Hematopoietic multipotent progenitor cell (in vitro differentiated cells): ENCODE results near the gene CCDC80. TPM values are rescaled to one million over a fixed set of nuclear protein-coding genes. Genes with fewer than 3 reads are reported as not detected.
"Not testable (repeated sequence)": the region's sequence is repeated elsewhere in the genome, so short reads cannot be mapped to it uniquely, and the experiment has no call there.

Experiments
- DNase-seq, 3 donors: peaks; one replicate each; pipeline ENCODE4 v3.0.0-alpha.2; 2011 to 2015; ENCODE audit warnings: low read depth in 2 of 3, low spot score in 2 of 3
- total RNA-seq: library from RNA; depleted of rRNA; stranded (reverse); fragments of >200 nt; gene quantifications from one replicate; pipeline ENCODE4 v1.2.3, GENCODE V29; 2012

Gene CCDC80
- total RNA-seq, 1 donor: under 0.01 TPM

DNA sequence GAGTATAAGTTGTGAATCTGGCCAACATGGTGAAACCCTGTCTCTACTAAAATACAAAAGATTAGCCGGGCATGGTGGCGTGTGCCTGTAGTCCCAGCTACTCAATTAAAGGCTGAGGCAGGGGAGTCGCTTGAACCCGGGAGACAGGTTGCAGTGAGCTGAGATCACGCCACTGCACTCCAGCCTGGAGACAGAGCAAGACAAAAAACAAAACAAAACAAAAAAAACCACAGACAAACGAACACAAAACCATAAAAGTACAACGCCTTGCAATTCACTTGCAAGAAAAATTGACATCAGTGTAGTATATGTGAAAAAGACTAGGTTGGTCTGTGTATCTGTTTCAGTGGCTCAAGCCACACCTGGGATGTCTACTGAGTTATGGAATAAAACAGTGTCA, 29.9 kb upstream of the CCDC80 start:
- DNase-seq: no peak

DNA sequence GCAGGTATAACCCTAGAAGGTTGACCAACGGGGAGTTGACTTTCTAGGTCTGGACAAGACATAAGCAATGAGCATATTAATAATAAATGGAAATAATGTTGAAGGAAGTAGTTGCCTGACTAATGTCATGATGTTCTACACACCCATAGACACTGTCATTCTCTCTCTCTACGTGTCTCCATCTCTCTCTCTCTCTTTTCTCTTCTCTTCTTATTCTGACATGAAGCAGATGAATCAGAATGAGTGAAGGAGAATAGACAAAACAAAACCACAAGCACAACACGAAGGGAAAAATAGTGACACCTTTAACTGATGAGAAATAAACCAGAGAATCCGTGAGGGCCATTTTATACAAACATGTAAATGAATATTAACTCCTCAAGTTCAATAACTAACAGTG, 26.7 kb upstream of the CCDC80 start:
- no peak for DNase-seq

DNA sequence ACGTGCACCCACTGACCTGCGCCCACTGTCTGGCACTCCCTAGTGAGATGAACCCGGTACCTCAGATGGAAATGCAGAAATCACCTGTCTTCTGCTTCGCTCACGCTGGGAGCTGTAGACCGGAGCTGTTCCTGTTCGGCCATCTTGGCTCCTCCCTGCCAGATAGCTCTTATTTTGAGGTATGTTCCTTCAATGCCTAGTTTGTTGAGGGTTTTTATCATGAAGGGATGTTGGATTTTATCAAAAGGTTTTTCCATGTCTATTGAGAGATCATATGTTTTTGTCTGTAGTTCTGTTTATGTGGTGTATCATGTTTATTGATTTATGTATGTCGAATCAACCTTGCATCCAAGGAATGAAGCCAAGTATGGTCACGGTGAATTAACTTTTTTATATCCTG, 24.1 kb upstream of the CCDC80 start:
- not testable (repeated sequence) for DNase-seq

DNA sequence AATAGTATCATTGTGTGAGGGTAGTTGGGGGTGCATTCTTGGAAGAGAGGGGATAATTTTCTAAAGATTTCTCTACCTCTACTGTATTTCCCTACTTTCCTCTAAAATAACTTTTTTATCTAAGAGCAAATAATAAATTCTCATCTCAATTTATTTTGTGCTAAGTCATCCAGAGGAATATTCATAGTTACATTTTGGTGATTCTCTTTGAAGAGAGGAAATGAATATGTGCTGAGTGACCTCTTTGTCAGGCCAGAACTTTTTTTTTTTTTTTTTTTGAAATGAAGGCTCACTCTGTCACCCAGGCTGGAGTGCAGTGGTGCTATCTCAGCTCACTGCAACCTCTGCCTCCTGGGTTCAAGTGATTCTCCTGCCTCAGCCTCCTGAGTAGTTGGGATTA, 15.1 kb upstream of the CCDC80 start:
- no peak for DNase-seq

DNA sequence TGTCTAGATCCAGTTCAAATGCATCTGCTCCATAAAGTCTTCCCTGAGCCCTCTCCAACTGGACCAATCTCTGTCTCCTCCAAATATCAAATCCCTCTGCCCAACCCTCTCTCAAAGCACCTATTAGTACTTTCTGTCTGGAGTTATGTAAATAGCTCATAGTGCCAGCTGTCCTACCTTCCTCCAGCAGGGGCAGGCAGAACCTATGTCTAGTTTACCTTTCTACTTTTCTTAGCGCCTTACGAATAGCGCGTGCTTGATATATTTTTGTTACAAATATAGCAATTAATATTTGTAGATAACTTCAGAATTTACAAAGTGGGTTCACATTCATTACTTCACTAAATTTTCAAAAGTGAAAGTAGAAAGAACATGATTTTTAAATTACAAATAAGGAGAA, 14.0 kb upstream of the CCDC80 start:
- DNase-seq: no peak

DNA sequence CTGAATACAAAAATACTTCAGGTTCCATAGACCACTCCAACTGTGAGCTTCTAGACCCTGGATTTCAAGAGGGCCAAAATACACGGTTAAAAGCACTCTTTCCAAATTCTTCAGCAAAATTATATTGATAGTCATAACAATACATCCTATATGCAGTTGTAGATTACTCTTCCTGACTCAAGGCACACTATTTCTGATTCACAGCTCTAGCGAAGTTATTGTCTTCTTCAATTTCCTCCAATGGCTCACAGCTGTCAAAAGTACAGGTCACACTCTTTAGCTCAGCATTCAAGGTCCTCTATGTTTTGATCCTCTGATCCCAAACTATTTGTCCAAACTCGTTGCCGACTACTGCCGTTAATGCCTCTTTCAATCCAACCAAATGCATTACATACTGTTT, 13.5 kb upstream of the CCDC80 start:
- DNase-seq: no peak

DNA sequence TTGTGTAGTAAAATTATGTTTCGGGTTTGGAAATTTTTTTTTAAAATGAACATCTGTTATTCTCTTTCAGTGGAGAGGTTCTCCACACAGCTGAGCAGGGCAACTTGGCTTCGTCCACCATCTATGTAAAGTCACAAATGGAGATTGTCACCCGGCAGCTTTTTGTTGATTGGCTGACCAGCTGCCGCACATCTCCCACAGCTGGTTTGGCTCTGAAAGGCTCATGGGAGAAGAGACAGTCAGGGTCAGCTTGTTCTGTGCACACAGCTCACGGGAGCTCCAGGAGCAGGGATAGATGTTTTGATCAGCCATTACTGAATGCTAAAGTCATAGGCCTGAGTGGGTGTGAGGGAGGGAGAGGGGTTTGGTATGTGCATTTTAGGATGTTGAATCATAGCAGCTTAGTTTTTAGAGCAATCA, 12.9 kb upstream of the CCDC80 start:
- no peak for DNase-seq

DNA sequence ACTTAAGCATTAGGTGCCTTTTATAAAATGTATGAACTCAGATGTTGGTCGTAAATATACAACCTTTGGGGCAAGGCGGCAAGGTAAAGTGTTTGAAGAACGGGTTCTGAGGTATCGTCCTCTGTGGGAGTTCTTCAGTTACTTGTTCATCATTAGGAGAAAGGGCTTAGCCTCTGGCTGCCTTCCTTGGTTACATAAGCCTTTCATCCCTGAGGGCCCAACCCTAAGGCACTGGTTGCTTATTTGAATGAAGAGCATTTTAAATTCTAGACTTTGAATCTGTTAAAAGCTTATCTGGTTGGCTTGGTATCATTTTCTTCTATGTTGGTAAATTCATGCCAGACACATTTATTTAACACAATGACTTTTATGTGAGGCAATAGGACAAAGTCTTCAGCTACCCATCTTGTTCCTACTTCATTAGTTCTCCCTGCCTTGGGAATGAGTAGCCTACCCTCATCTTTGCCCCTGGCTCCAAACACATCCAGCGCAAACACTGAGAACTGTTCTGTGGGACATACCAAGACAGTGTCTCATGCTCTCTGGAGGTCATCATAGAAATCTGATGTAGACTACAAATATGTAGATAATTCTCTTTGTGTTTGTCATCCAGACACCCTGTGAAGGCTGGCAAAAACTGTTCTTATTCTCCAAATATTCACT, 12.4 kb upstream of the CCDC80 start:
- no peak for DNase-seq

DNA sequence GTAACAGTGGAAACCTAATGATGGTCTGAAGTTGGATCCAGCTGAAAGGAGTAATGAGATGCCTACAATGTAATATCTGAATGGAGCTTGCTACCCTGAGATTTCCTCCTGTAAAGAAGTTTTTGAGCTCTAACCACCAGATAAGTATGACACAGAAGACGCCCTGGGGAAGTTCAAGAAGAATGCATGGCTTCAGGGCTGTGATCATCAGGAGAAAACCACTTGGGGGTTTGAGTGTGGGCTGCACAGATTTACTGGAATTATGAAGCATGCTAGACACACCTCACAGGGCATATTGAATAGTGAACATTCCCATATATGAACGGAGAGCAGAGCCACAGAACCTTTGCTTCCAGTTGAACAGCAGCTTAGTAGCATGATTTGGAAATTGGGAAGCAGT, 10.6 kb upstream of the CCDC80 start:
- DNase-seq: no peak

DNA sequence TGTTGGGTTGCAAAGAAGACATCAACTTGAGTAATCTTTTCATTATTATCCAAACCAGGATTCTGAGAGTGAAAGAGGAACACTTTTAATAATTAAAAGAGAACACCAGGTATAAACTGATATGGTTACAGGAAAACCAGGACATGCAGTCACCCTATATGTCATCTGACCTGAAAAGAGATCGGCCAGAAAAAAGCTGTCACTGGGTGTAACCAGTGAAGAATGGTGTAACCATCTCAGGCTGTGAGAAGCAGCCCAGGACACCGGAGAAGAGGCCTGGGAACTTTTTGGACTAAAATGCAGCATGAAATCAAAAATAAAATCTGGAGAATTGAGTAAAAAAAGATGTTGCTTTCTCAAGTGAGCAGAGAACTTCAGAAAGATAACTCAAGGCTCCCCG, 10.1 kb upstream of the CCDC80 start:
- no peak for DNase-seq

DNA sequence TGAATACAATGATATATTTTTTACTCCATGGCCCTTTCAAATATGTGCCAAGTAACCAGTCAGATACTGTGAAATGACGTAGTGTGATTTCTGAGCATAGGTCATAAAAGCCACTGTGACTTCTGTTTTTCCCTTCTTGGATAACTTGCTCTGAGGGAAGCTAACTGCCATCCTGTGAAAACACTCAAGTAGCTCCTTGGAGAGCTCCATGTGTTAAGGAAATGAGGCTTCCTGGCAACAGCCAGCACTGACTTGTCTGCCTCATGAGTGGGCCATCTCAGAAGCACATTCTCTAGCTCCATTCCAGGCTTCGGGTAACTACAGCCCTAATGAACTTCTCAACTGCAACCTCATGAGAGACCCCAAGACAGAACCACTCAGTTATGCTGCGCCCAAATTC, 9.5 kb upstream of the CCDC80 start:
- no peak for DNase-seq

DNA sequence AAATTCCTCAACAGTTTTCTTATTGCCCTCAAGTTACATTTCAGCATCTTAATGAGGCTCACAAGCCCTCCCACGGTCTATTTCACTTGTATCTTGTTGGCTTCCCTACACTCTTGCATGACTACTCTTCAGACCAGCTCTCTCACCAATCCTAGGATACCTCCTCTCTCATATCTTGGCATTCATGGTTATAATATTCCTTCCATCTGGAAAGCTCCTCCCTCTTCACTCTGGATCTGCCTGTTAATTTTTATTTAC, 8.5 kb upstream of the CCDC80 start:
- no peak for DNase-seq

DNA sequence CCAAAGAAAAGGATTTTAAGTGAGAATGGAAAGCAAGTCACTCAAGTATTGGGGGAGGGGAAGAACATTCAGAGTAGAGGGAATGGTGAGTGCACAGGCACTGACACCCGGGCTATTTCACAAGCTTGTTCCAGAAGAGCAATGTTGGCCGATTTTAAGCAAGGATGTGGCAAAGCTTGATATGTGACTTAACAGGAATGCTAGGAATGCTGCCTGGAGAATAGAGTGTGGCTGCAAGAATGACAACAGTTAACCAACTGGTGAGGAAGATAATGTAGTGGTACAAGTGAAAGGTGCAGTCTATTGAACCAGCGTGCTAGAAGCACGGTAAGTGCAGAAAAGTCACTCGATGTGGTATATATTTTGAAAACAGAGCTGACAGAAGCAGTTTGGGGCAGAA, 6.2 kb upstream of the CCDC80 start:
- DNase-seq: no peak

DNA sequence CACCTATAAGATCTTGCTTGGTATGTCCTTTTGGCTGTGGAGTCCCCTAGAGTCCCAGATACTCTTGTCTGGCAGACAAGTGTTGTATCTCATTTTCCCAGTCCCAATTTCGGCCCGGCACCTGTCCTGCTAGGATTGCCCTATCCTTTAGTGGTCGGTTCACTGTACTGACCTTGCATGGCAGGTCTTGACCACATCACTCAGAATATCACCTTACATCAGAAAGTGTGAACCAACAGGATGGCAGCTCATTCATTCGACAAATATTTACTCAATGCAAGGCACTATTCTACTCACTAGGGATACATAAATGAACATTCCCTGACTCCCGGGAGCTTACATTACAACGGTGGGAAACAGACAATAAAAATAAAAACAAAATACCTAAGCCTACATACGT, 5.7 kb upstream of the CCDC80 start:
- DNase-seq: no peak

DNA sequence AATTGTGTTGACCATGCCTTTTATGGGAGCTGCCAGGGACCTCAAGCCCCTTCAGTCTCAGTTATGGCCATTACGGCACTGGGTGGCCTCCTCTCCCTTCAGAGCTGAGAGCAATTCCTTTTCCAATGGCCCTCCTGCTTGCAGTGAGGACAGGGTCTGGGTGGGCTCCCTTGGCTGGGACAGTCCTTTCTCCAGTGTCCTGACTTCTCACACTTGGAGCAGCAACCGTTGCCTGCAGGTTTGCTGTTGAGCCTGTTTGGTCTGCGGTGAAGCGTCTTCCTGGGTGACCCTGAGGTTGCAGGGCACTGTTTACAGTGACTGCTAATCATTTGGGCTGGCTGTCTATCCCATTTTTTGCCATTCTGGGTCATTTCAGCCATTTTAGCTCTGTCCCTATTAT, 3.5 kb upstream of the CCDC80 start:
- DNase-seq: no peak

DNA sequence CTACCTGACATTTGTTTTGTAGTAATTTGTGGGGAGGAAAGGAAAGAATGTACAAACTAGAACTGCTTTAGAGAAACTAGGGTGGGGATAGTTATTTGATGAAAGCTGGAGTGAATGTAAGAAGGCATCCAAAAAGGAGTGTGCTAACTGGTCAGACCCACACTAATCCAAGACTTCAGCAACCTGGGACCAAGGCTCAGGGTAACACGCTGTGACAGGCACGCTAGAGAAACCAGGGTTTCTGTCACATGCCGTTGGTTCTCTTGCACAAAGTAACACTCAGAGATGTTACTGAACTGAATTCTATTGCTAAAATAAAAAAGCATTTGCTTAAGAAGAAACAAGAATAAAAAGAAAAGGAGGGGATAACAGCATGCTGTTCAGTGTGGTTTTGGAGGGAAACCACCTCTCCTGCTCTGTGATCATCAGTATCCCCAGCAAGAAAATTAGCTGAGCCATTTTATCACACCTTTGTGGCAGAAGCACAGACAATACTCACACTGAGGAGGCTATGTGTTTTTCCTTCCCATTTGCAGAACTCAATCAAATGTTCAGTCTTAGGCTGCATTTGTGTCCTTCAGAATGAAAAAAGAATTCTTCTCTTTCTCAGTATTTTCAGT, 2.8 kb upstream of the CCDC80 start:
- DNase-seq: no peak

DNA sequence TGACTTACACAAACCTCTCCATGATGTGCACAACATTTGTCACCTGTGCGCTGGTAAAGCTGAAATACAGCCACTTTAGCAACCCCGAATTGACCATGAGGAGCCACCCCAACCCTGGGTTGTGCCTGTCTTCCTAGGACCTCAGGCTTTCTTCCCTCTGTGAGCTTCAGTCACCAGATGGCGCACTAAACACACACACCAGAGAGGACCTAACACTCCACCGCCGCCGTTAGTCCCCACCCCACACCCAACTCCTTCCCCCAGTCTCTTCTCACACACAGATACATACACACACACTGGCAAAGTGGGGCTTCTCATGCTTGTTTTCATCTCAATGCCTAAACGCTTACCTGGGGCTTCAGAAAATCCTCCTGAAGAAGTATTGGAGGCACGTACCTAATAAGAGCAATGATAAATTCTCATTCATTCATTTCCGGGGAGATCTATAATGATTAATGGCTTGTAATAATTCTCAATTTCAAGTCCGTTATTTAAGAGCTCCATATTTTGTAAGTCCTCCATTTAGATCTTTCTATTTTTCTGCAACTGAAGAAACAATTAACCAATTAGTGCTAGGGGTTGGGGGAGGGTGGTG, 2.1 kb upstream of the CCDC80 start:
- DNase-seq: peak; percentile 47 to 94 (median 78)

DNA sequence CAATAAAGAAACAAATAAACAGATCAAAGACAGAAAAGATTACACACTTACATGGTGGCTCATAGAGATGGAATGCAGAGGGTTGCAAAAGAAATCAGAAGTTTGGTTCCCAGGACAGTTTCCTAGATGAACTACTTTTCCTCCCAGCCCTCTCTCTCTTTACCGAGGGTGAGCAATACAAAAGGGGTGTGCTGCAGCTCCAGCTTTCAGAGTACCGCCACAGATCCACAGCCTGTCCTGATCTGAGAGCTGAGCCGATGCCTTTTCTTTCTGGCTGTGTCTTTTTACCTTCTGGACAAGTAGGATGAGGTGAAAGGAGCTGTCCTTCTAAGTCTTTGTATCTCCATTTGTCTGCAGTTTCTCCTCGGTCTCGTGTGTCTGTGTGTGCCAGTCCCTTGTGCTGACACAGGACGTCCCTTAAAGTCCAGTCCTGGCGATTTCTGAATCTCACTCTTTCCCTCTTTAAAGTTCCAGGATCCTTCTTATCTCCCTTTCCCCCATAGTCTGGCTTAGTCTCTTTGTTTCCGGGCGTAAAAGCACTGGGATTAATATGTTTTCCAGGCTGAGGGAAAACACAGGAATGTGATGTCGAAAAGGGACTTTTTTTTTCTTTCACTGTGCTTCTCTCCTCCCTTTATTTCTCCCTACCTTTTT, 540 bp downstream of the CCDC80 start:
- no peak for DNase-seq

DNA sequence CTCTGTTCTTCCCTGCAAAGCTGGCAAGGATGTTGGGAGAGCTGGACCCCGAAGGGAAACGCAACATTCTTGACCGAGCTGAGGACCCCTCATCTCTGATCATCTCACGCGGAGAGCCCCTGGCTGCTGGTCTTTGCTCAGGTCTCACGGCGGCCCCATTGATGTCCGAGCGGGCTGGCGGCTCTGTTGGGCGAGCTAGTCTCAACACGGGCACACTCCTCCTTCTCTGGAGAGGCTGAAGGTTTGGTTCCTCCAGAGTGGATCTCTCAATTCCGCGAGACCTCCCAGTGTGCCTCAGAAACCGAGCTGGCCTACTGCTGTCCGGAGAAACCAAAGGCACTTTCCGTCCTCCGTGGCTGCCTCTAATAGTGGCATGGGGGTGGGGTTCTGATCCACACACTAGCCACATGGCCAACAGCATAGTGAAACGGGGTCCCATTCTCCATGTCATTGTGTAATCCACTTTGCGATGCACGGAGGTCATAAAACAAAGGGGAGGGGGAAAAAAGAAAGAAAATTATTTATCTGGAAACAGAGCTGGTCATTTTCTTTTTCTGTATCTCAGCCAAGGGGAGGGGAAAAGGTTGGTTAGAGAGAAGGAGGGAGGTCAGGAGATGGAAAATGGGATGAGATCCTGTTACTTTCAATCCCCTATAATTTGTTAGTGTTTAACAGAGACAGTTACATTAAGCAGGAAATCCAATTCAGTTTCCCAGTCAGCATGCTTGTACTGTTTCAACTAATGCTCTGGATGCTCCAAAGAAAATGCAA, 1.3 kb downstream of the CCDC80 start:
- no peak for DNase-seq

DNA sequence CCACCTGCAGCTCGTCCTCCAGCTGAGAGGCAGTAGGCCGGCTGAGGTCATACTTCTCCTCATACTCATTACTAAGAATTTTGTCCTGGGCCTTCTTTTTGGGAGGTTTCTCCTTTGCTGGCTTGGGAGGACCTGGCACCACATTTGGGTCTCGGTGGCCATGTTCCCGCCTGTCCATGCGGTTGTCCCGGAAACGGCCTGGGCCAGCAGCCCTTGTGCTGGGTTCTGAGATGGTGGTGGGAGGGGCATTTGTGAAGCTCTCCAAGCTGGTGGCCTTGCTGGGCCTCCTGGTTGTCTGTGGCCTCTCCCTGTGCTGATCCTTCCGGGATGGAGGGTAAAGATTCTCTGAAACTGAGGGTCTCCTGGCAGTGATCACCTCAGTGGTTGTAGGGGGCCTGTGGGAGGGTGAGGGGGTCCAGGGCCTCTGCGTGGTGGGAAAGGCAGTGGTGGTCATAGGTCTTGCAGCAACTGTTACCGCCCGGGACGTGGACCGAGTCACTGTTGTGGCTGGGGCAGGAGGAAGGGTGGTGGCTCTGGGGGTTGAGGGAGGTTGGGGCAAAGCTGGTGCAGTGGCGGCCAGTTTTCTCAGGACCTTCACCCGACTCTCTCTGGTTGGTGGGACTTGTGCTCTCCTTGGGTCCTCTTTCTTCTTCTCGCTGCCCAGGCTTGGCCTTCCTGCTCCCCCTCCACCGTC, 2.5 kb downstream of the CCDC80 start:
- no peak for DNase-seq

DNA sequence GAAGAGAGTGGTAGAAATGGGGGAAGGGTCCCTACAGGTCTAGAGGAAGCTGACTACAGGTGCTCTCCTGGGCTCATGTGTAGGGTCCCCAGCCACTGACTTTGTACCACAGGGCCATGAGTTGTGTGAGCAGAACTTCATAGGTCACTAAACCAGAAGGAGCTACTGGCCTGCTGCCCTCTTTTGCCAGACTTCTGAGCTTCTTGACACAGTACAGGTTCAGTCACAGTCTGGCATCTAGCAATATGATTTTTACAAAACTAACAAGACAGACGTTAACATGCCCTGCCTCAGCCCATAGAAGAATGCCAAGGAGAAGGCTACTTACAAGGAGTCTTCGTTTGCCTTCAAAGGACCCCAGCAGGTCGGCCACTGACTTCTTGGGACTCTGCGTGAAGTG, 3.2 kb downstream of the CCDC80 start:
- no peak for DNase-seq
